ENCODE measurements around the gene TUBA3E.
"Not testable (repeated sequence)": the region's sequence is repeated elsewhere in the genome, so short reads cannot be mapped to it uniquely, and the experiment has no call there.

GRCh38 chr2:130181880-130182682, 16.2 kb downstream of the TUBA3E start, which contains the start of gene MZT2B:
- not testable (repeated sequence) for TF ChIP-seq YY1 (IDR thresholded peaks at IDR 0.05; ENCODE audit: insufficient read depth, insufficient read length); ZNF274 (IDR thresholded peaks at IDR 0.05; ENCODE audit: low read depth, low read length); SUZ12 (IDR thresholded peaks at IDR 0.05; ENCODE audit: extremely low read depth, insufficient read depth, insufficient read length)
